GM18505 (cell line): ENCODE measurements around the gene PIK3C2B.
A peak's percentile ranks its signal among the peaks of the same experiment; 100 is the strongest.
"Not testable (repeated sequence)": the region's sequence is repeated elsewhere in the genome, so short reads cannot be mapped to it uniquely, and the experiment has no call there.

Source experiments
- ATAC-seq: cut with Tn5 transposase; IDR thresholded peaks from one replicate; pipeline ENCODE4 v1.9.1; 2021; ENCODE audit not compliant: unreplicated experiment
- POLR2A ChIP-seq: IDR thresholded peaks from 4 replicates; pipeline ENCODE4 v1.6.1; 2011; ENCODE audit warnings: borderline replicate concordance; ENCODE audit not compliant: insufficient read depth, insufficient read length; ENCODE audit errors: extremely low read depth

PIK3C2B gene

DNA sequence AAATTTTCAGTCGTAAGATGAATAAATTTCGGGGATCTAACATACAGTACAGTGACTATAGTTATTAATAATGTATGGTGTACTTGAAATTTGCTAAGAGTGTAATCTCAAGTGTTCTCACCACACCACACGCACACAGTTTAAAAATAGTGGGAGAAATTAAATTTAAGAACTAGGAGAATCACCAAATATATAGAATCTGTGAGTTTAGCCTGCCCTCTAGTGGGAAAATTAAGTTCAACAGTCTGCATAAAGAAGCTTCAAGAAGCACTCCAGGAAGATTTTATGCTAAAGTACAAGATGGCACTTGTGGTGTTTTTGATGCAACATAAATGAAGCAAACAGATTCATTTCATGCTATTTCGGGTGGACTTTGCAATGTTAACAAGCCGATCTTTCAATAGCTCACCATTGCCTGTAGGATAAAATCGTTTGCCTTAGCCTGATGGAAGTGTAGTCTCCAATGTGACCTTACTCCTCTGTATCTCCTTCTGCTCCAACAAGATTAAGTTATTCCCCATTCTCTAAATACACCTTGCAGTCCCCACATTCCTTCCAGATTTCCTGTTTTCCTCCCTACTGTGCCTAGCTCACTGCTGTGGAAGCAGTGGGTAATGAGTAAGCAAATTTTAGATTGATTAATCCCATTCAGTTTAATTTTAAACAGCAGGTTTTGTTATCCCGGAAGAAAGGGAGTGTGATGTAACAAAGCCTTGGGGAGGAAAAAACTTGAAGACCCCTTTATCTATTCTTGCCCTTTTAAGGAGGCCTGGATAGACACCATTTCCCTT, 8.7 kb upstream of the PIK3C2B start:
- no peak for ATAC-seq
- no peak for TF ChIP-seq POLR2A

DNA sequence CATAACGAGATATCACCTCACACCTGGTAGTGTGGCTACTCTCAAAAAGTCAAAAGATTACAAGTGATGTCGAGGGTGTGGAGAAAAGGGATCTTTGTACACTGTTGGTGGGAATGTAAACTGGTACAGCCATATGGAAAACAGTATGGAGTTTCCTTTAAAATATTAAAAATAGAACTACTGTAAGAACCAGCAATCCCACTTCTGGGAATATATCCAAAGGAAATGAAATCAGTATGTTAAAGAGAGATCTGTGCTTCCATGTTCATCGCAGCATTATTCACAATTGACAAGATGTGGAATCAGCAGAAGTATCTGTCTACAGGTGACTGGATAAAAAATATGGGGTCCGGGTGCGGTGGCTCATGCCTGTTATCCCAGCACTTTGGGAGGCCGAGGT, 7.6 kb upstream of the PIK3C2B start:
- TF ChIP-seq POLR2A, result no peak
- no peak for ATAC-seq

DNA sequence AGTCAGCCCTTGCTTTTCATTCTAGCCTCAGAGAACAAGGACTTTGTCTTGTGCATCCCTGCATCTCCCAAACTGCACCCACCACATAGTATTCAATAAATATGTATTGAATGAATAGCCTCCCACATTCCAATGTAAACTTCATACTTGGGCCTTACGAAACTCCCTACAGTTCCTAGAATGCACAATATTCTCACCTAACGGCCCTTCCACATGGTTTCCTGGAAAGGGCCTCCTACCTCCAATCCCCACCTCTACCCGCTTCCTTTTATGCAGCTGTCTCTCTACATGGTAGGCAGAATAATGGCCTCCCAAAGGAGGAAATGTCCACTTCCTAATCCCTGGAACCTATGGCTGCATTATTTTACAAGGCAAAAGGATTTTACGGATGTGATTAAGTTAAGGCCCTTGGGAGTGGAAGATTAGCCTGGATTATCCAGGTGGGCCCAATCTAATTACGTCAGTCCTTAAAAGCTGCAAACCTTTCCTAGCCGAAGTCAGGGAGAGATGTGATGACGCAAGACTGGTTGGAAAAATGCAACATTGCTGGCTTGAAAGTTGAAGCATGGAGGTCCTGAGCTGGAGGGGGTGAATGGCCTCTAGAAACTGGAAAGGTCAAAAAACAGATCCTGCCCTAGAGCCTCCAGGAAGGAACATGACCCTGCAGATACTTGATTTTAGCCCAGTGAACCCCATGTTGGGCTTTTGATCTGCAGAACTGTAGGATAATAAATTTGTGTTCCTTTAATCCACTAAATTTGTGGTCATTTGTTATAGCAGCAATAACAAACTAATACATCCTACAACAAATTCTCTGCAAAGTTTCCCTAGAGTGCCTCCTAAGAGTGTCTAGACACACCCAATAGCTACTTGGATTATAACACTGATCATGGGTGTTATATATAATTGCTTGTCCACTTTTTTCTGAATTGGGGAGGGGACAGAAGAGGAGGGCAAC, 5.2 kb upstream of the PIK3C2B start:
- no peak for TF ChIP-seq POLR2A
- ATAC-seq, result no peak

DNA sequence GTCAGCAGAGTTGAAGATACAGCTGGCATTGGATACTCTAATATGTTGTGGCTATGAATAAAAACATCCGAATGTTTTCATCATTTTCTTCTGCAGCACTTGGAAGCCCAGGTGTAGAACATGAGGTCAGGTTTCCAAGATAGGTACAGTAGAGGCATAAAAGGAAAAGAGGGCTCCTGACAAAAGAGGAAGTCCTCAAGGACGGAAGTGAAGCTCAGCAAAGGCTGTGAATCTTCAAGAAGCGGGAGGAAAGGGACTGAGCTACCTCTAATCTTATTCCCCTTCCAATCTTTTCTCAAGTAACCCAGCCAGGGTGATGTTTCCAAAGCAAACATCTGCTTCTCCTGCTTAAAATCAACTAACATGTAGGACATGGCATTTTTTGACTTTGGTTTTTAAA, 4.4 kb upstream of the PIK3C2B start:
- no peak for ATAC-seq
- no peak for TF ChIP-seq POLR2A

DNA sequence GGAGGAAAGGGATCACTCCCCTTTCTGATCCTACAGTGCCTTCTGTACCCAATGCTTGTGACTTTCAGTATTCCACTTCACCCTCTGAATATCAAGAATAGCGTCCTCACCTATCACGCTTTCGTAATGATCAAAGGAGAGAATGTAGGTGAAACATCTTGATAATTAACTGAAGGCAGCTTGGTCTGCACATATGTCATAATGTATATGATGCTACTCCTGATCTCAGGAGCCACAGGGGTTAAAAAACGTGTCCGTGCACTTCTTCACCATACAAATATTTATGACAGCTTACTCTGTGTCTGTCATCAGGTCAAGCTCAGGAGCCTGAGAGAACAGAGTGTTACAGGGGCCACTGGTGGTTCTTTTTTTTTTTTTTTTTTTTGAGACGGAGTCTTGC, 1.2 kb upstream of the PIK3C2B start:
- ATAC-seq, result no peak
- no peak for TF ChIP-seq POLR2A

DNA sequence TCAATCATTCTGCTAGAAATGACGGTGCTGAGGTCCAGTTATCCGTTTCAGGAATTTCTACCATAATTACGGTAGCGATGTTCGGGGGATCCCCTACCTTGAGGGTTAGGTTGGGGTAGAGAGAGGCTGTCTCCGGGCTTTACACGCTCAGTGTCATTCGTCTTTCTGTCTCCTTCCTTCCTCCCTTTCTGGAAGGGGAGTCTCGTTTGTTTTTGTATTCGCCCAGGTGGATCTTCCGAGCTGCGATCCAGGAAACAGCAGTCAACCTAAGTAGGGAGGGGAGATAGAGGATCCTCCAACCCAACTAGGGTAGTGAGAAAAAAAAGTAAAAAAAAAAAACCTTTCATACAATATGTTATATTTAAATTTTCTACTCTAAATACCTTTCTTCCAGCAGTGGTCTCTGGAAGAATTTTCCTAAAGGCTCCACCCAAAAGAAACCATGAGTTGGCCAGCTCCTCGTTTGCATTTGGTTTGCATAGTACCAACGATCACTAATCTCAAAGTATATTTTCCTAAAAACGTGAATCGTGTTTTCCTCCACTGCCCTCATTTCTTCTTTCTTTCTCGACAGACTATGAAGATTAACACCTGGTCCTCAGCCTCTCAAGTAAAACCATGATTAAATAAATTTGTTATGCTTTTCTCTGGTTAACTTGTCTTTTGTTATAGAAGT, 611 bp upstream of the PIK3C2B start:
- ATAC-seq, result peak; percentile 30

DNA sequence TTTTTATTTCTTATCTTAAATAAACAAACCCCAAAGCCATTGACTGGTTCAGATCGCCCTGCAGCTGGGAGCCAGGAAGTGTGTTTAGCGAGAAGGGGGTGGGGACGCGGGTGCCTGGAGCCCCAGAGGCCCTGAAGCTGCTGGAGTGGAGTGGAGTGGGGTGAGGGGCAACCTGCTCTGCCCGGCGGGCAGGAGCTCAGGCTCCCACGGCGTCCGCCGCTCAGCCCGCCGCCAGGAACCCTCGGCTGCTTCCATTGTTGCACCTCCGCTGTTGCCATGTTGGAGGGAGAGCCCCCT, 673 bp downstream of the PIK3C2B start:
- no peak for TF ChIP-seq POLR2A
- ATAC-seq, result peak; percentile 36

More for the DNA sequence above, 611 bp upstream of the PIK3C2B start:
- TF ChIP-seq POLR2A, result no peak

DNA sequence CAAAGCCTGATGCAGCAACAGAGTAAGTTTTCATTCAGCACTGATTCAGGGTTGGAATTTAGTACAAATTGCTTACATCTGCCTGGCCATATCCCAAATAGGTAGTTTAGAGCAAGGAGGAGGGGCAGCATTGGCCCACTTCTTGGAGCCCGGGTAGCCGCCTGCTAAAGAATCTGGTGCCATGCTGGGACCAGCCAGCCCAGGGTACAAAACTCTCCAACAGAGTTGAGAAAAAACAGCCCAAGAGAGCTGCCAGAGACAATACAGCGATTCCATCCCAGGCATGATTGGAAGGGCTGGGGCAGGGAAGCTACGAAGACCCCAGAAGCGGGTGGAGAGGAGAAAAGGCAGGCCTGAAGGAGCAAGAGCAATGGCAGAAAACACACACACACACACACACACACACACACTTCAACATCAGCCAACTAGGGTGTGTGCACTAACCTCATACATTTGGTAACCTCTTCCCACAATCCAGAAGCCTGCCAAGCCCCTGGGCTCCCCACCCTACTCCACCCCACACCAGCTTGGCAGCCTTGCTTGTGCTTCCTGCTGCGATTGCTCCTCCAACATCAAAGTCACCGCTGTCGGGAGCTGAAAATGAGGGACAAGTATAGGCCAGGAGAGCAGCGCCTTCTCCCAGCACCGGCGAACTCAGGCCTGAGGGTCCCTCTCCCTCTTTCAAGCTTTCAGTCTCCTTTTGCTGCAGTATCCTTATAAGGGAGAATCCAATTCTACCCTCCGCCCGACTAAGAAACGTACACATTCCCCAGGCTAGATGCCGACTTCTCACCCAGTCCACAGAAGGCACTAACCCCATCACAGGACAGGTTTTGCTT, 1.2 kb downstream of the PIK3C2B start:
- no peak for TF ChIP-seq POLR2A
- ATAC-seq, result no peak

DNA sequence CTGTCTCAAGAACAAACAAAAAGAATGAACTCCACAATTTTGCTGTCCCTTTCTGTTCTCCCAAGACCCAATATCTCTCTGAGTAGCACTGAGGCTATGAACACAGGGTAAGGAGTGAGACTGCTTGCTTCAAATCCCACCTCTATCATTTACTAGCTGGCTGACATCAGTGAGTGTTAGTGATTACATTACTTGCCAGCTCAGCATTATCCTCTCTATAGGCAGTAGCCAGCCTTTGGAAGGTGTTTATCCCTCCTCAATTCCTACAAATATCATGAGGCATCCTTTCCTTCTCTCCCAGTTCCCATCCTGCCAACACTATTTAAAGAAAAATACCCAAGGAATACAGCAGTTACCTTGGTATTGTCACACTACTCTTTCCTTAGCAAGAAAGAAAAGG, 3.0 kb downstream of the PIK3C2B start:
- no peak for TF ChIP-seq POLR2A
- ATAC-seq, result no peak

DNA sequence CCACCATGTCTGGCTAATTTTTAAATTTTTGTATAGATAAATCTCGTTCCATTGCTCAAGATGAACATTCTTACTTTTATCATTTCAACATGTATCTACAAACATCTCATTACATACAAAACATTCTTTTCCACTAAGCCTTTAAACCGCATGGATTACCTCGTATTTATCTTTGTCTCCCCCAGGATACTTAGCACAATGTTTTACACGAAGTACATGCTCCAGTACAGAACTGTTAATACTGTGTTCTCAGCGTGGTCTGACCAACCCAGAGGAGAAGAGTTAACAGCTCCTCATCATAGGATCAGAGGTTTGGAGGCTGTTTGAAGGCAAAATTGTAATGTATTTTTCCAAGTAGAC, 7.4 kb downstream of the PIK3C2B start:
- no peak for ATAC-seq
- no peak for TF ChIP-seq POLR2A

DNA sequence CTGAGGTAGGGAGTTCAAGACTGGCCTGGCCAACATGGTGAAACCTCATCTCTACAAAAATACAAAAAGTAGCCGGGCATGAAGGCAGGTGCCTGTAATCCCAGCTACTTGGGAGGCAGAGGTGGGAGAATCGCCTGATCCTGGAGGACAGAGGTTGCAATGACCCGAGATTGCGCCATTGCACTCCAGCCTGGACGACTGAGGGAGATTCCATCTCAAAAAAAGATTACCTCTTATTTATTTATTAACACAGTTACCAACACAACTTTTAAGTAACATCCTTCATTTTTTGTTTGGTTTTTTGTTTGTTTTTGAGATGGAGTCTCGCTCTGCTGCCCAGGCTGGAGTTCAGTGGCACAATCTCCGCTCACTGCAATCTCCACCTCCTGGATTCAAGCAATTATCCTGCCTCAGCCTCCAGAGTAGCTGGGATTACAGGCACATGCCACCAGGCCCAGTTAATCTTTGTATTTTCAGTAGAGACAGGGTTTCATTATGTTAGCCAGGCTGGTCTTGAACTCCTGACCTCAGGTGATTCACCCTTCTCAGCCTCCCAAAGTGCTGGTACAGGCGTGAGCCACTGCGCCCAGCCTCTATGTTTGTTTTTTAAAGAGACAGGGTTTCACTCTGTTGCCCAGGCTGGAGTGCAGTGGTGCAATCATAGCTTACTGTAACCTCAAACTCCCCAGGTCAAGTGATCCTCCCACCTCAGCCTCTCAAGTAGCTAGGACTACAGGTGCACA, 7.9 kb downstream of the PIK3C2B start:
- ATAC-seq, result not testable (repeated sequence)

DNA sequence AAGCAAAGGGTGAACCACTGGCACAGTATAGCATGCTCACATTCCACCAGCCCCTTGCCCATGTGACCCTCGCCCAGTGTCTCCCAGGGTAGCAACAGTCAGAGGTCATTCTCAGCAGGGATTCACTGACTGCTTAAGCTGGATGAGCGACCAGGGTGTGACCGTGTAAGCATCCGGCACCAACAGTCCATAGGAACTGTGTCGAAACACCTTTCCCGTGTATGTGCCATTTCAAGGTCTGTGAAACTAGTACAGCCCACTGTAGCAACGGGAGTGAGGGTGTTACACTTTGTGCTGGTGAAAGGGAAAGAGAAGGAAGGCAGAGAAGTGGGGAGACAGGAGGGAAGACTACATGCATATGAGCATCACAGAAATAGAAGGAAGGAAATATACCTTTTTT, 10.8 kb downstream of the PIK3C2B start:
- no peak for ATAC-seq
- no peak for TF ChIP-seq POLR2A
